Ecto neural progenitor cell (in vitro differentiated cells): Measurements from ENCODE around the gene PICK1.

ENCODE experiments used
- DNase-seq: peaks from one replicate; pipeline ENCODE4 v3.0.0-alpha.2; 2018; ENCODE audit warnings: low spot score

The PICK1 gene

GRCh38 chr22:38087855-38088254 lies 30.7 kb downstream of the PICK1 start:
- no peak for DNase-seq

- no peak for DNase-seq
Observed at GRCh38 chr22:38088629-38089473, 31.6 kb downstream of the PICK1 start.

GRCh38 chr22:38089474-38089851 lies 32.3 kb downstream of the PICK1 start:
- DNase-seq = no peak

GRCh38 chr22:38097058-38097457 lies 39.9 kb downstream of the PICK1 start:
- no peak for DNase-seq

GRCh38 chr22:38097557-38098409 lies 40.6 kb downstream of the PICK1 start:
- DNase-seq = peak; percentile 88

GRCh38 chr22:38098410-38099249 lies 41.4 kb downstream of the PICK1 start:
- no peak for DNase-seq

GRCh38 chr22:38103641-38104040 lies 46.4 kb downstream of the PICK1 start:
- no peak for DNase-seq

- DNase-seq = no peak
Observed at GRCh38 chr22:38104084-38104483, 46.9 kb downstream of the PICK1 start.

GRCh38 chr22:38106814-38107578 lies 49.8 kb downstream of the PICK1 start:
- peak; percentile 41 for DNase-seq

GRCh38 chr22:38107692-38108515 lies 50.7 kb downstream of the PICK1 start:
- DNase-seq = no peak

GRCh38 chr22:38108561-38109319 lies 51.5 kb downstream of the PICK1 start:
- no peak for DNase-seq

GRCh38 chr22:38109371-38110001 lies 52.3 kb downstream of the PICK1 start:
- no peak for DNase-seq

GRCh38 chr22:38110008-38110862 lies 53.0 kb downstream of the PICK1 start, which contains the start of gene BAIAP2L2:
Gene BAIAP2L2, minus strand, starts transcription at chr22:38110684. Its CDS starts 159 bp downstream, at chr22:38110525.
- no peak for DNase-seq

GRCh38 chr22:38110863-38111852 lies 54.0 kb downstream of the PICK1 start:
- DNase-seq = no peak

- DNase-seq = no peak
Observed at GRCh38 chr22:38111925-38112355, 54.7 kb downstream of the PICK1 start.

GRCh38 chr22:38112381-38112780 lies 55.2 kb downstream of the PICK1 start:
- no peak for DNase-seq
